ENCODE results near the gene PFKFB4. TPM values are rescaled to one million over a fixed set of nuclear protein-coding genes. Genes with fewer than 3 reads are reported as not detected.

PFKFB4 gene
- total and polyA plus RNA-seq, 2 of the 8 experiments (the other 6 are each of a cell fraction or from before 2014, with no cell fraction given), result 10.7 to 20.1 TPM

- no peak for TF ChIP-seq CHD7 (IDR thresholded peaks at IDR 0.05; ENCODE audit: insufficient replicate concordance, low read length)
- no peak for TF ChIP-seq ZNF274 (IDR thresholded peaks at IDR 0.05; ENCODE audit: borderline replicate concordance, extremely low read depth, low read length)
- no peak for TF ChIP-seq TAF1 (IDR thresholded peaks at IDR 0.05; ENCODE audit: low read depth, low read length)
- no peak for TF ChIP-seq SUZ12 (IDR thresholded peaks at IDR 0.05; ENCODE audit: low read length)
- TF ChIP-seq BCL11A (IDR thresholded peaks at IDR 0.05; ENCODE audit: low read depth in 2 of 2, low read length in 2 of 2), result no peak
These were observed 18.2 kb downstream of the PFKFB4 start (continued) for GRCh38 chr3:48538451-48538850.

Data from H1 (cell line).